Astrocyte of the spinal cord (primary cell): ENCODE data around the gene GNA14.

ENCODE experiments used
- DNase-seq: peaks from one replicate; pipeline ENCODE4 v3.0.0; 2011; ENCODE audit warnings: low read depth, low spot score
- H3K4me3 ChIP-seq: 2 replicates; pipeline ENCODE4 v1.5.1; 2011; ENCODE audit warnings: low read depth, mild to moderate bottlenecking, low read length, moderate library complexity
- in situ Hi-C: cut with HindIII; loops from 2 replicates; pipeline ENCODE4 v1.10.0; 2017; ENCODE audit warnings: low sequenced_read_pairs
- TF ChIP-seq, protein P1 (sequence below): IDR thresholded peaks from 2 replicates; pipeline ENCODE4 v1.5.1; 2012; ENCODE audit warnings: low read depth, mild to moderate bottlenecking, low read length, inconsistent platforms

Gene GNA14

DNA sequence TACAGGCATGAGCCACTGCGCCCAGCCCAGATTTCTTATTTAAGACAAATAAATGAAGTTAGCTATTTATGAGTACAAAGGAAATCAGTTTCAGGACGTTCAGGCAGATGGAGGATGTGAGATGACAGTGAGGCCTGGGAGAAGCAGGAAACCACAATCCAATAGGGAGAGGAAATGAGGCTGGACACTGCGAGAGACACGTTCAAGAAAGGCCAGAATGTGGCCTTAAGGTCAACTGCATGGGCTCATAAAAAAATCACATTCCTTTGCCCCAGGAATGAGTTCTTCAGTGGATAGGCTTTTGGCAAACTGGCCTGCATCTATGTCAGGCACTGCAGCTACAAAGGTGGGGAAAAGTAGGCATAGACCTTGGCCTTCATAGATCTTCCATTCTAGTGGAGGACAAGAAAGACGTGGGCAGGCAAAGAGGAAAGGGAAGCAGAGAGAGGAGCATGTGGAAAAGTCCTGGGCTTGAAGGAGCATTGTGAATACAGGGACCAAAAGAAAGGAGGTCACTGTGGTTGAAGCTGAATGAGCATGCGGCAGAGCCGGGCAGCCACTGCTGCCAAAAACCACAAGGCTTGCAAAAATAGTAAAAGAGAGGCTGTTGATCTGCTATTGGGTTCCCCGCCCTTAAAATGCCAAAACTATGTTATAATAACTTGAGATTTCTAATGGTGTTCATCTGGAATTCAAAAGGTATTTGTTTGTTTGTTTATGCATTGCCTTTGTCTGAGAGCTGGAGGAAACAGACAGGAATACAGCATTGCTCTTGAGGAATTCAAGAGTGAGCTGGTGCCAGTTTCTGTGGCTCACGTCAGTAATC is 133.0 kb downstream of the GNA14 start:
- in situ Hi-C loops: no loop called here
- no peak overlapping the region for H3K4me3 ChIP-seq
- TF ChIP-seq, protein P1, sequence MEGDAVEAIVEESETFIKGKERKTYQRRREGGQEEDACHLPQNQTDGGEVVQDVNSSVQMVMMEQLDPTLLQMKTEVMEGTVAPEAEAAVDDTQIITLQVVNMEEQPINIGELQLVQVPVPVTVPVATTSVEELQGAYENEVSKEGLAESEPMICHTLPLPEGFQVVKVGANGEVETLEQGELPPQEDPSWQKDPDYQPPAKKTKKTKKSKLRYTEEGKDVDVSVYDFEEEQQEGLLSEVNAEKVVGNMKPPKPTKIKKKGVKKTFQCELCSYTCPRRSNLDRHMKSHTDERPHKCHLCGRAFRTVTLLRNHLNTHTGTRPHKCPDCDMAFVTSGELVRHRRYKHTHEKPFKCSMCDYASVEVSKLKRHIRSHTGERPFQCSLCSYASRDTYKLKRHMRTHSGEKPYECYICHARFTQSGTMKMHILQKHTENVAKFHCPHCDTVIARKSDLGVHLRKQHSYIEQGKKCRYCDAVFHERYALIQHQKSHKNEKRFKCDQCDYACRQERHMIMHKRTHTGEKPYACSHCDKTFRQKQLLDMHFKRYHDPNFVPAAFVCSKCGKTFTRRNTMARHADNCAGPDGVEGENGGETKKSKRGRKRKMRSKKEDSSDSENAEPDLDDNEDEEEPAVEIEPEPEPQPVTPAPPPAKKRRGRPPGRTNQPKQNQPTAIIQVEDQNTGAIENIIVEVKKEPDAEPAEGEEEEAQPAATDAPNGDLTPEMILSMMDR: no peak
- peak; percentile 90 for DNase-seq

DNA sequence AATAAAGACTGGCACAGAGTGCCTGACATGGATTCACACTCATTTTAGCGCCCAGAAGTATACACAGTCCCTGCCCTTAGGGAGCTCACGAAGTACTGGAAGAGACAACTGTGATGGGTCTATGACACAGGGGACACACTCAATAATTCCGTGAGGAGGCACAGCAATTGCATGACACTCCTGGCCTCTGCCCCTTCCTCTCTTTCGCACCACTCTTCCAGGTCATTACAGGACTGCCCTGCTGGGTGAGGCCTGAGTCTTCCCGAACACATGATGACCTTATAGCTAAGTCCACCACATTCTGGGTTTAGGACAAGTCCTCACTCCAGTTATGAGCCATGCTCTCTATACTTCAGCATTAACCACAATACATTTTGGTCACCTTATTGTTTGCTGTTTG is 134.7 kb downstream of the GNA14 start:
- in situ Hi-C loops: no loop called here
- TF ChIP-seq, protein P1: no peak
- DNase-seq: no peak
- H3K4me3 ChIP-seq: no peak overlapping the region

GRCh38 chr9:77512876-77513275 is 135.2 kb downstream of the GNA14 start:
- no peak for DNase-seq
- TF ChIP-seq, protein P1: no peak
- no peak overlapping the region for H3K4me3 ChIP-seq
- in situ Hi-C loops: no loop called here

- TF ChIP-seq, protein P1: no peak
- in situ Hi-C loops: no loop called here
- H3K4me3 ChIP-seq: no peak overlapping the region
- DNase-seq: no peak
These were observed 136.6 kb downstream of the GNA14 start for GRCh38 chr9:77511525-77511924.

- in situ Hi-C loops: no loop called here
- H3K4me3 ChIP-seq: no peak overlapping the region
- no peak for DNase-seq
- TF ChIP-seq, protein P1: no peak
These were observed 137.5 kb downstream of the GNA14 start for GRCh38 chr9:77510666-77511065.

DNA sequence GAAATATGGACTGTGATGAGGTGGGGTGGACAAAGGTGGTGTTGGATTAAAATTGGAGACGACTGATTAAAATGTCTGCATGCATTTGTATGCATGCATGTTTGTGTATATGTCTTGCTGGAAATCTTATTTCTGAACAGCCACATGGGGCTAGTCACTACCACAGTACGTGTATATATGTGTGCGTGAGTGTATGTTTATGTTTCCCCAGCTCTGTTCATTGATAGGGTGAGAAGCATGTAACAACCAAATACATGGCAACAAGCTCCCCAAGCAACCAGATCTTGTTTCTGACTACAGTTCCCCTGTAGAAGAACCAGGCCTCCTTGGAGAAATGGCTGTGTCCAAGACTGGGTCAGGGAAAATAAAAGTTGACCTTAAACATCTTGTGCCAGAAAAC is 139.7 kb downstream of the GNA14 start:
- TF ChIP-seq, protein P1: no peak
- DNase-seq: no peak
- in situ Hi-C loops: no loop called here
- H3K4me3 ChIP-seq: no peak overlapping the region
